HG03103 (cell line): ENCODE data around the gene SCO1.
"Not testable (repeated sequence)": the region's sequence is repeated elsewhere in the genome, so short reads cannot be mapped to it uniquely, and the experiment has no call there.

ENCODE experiments used
- ATAC-seq: cut with Tn5 transposase; IDR thresholded peaks from one replicate; pipeline ENCODE4 v1.9.1; 2021; ENCODE audit warnings: low read depth; ENCODE audit not compliant: unreplicated experiment

The SCO1 gene

DNA sequence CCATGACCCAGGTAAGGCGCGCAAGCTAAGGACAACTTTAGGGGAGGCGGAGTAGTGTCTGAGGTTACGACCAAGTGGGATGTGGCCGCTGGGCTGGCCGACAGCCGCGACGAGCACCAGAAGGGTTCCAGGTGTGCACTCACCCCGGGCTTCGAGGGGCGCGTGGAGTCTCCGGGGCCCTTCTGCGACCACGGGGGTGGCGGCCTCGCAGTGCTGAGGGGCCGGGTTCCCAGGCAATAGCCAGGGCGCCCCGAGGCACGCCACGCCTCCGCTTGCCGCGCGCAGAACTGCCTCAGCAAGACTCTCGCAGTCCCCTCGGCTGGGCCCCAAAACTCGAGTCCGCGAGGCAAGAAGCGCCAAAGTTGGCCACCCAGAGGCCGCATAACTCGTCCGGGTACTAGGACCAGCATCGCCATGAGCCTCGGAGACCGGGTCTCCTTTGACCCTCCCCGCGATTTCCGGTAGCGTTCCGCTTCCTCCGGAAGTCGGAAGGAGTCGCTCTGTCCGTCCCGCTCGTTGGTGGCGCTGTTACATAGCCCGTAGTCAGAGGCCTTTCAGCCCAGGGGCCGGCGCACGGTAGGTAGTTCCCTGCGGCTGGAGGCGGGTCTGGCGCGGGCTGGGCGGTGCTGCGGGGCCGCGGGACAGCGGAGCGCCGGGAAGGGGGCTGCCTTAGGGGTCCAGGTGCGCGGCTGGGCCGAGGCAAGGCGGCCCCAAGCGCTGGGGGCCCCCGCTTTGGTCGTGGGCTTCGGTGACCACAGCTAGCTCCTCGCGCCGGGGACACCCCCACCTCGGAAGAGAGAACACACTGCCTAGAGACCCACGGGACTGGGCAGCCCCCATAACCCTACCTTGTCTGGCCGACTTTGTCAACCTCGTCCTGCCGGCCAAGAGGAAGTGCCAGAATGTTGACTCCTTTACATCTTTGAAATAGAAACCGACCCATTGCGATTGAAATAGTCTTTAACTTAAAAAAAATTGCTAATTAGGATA, at the start of gene SCO1, which contains the start of gene ADPRM:
SCO1 (minus strand) TSS at position 442 of the 990 bp plus-strand sequence; CDS start at position 416, 26 bp downstream.
ADPRM (plus strand) TSS at position 503 of the 990 bp plus-strand sequence. CDS start 7,333 bp downstream, outside the sequence.
- peak; percentile 97 for ATAC-seq

DNA sequence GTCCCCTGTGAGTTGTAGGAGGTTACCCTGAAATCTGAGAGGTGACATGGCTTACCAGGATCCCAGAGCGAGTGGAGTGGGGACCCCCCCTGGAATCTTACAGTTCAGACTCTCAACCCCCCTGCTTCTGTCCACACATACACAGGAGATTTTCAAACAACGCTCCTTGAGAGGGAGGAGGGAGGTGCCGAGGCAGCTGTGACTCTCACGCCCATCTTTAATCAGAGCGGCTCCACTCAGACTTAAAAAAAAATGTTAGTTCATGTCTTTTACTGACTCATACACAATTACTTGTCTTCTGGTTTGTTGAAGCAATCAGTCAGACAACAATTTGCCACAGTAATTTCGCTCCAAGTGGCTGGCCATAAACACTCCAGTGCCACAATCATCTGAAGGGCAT, 47.9 kb upstream of the SCO1 start:
- no peak for ATAC-seq

GRCh38 chr17:10744501-10745000, 47.2 kb upstream of the SCO1 start:
- no peak for ATAC-seq

DNA sequence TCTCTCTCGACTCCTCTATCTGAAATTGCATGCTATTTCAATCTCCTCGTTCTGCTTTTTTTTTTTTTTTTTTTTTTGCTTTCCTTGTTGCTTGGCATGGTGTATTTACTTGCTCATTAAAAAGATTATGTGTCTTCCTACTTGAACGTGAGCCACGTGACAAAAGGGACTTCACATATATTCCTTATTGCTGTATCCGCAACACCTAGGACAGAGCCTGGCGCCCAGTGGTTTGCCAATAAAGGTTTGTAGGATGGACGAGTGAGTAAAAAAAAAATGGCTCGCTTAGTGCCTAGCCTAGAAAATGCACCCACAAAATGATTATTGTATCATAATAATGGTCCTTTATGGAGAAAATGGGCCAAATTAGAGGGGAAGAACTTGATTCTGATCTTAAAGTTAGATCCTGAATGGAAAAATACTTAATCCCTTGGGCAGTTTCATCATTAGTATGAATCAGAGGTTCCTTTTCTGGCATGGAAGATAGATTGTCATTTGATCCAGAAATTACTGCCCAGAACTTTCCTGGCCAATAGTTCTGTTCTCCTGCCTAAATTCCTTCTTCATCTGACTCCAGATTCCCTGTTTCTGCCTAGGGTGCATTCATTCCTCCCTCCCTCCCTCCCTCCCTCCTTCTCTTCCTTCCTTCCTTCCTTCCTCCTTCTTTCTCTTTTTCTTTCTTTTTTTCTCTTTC, 46.1 kb upstream of the SCO1 start:
- no peak for ATAC-seq

DNA sequence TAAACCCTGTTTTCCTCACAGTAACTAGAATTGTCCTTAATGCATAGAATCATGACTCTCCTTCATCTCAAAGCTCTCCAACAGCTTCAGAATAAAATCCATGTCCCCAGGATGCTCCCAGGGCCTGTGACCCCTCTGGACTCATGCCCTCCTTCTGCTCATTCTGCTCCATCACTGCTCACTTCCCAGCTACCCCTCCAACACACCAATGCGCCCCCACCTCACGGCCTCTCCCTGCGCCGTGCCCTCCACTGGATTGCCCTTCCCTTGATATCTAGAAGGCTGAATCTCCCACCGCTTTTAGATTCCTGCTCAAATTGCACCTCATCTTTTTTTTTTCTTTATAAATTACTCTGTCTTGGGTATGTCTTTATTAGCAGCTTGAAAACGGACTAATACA, 45.1 kb upstream of the SCO1 start:
- ATAC-seq, result no peak

DNA sequence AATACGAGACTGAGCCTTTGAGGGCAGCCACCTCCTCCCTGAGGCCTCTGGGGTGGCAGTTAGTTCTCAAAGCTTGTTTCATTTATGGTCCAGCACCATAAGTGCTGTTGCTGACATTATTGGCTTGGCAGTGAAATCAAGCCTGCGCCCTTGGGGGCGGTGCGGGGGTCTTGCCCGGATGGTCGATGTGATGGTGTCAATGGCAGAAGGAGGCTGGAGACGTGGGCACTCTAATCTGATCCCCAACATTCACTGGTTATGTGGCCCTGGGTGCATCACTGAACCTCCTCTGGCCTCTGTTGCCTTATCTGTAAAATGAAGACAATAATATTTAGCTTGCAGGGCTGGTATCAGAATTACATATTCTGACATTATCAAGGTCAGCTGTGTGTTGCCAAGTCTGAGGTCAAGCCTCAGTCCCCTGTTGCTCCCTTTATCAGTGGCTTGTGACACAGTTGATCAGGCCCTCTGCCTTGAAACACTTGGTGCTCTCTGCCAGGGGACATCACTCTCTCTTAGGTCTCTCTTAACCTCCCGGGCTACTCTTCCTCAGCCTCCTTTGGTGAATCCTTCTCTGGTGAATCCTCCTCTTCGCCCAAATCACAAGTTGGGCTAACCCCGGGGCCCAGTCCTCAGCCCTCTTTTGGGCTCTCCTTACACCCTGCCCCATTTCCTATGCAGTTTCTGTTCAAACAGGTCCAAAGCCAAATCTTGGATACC, 44.2 kb upstream of the SCO1 start:
- no peak for ATAC-seq

DNA sequence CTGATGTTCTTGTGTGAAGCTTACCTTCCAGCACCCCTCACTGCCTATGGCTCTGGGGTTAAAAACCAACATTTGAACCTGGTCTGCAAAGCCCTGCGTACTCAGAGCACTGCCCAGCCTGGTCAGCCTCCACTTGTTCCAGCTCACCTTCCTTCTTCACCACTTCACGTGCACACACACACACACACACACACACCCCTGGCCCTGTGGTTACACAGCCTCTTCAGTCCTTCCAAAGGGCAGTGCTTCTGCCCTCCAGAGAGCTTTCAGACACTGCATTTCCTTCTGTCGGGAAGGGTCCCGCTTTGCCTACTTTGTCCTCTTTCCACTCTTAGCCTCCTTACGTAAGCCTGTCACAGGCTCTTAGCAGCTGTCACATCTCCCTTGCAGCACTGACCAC, 42.1 kb upstream of the SCO1 start:
- no peak for ATAC-seq

DNA sequence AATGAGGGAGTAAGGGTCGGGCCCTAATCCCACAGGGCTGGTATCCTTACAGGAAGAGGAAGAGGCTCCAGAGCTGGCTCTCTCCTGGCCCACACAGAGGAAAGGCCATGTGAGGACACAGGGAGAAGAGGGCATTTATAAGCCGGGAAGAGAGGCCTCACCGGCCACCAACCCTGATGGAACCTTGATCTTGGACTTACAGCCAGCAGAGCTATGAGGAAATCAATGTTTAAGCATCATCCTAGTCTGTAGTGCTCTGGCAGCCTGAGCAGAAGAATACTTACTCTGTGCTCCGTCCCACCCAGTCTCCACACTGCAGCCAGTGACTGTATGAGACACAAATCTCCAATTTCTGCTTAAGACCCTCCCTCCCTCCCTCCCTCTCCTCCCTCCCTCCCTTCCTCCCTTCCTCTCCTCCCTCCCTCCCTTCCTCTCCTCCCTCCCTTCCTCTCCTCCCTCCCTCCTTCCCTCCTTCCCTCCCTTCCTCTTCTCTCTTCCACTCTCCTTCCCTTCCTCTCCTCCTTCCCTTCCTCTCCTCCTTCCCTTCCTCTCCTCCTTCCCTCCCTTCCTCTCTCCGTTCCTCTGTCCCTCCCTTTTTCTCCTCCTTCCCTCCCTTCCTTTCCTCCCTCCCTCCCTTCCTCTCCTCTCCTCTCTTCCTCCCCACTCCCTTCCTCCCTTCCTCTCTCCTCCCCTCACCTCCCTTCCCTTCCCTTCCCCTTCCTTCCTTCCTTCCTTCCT, 41.4 kb upstream of the SCO1 start:
- ATAC-seq, result no peak

DNA sequence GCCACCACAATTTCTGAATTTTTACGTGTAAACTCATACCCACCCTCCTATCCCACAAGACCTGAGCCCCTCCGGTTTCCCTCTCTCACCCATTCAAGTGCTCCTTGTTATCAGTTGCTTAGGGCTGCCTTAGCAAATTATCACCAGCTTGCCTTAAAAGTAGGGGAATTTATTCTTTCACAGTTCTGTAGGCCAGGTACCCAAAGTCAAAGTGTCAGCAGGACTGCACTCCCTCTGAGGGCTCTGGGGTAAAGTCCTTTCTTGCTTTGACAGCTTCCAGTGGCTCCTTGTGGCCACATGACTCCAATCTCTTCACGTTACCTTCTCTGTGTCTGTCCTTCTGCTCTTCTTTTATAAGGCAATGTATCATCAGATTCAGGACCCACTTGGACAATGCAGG, 40.4 kb upstream of the SCO1 start:
- ATAC-seq, result no peak

GRCh38 chr17:10737168-10737622, 39.9 kb upstream of the SCO1 start:
- no peak for ATAC-seq

DNA sequence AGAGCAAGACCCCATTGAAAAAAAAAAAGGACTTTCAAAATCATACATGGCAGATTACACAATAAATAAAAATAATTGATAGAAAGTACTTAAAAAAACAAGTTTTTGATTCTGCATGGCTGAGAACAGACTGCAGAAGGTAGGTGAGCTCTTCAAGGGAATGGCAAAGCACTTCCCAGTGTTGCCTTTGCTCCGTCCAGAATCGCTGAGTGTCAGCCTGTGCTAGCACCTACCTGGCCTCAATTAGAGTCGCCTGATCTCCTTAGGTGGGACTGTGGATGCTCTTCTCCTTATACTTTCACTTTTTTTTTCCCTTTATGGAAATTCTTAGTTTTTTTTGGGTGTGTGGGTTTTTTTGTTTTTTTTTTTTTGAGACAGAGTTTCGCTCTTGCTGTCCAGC, 38.5 kb upstream of the SCO1 start:
- ATAC-seq, result no peak

DNA sequence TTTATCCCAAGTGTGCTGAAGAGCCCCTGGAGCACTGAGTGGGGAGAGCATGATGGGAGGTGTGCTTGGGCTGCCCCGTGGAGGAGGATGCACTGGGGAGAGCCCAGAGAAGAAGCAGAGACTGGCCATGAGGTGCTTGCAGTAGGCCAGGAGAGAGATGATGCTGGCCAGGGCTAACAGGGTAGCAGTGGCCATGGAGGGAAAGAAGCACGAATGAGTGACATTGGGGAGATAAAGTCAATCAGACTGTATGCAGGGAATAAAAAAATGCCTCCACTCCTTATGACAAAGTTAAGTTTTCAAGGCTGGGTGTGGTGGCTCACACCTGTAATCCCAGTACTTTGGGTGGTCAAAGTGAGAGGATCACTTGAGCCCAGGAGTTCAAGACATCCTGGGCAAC, 37.9 kb upstream of the SCO1 start:
- ATAC-seq, result no peak

- no peak for ATAC-seq
Observed at GRCh38 chr17:10733666-10734065, 36.3 kb upstream of the SCO1 start.

DNA sequence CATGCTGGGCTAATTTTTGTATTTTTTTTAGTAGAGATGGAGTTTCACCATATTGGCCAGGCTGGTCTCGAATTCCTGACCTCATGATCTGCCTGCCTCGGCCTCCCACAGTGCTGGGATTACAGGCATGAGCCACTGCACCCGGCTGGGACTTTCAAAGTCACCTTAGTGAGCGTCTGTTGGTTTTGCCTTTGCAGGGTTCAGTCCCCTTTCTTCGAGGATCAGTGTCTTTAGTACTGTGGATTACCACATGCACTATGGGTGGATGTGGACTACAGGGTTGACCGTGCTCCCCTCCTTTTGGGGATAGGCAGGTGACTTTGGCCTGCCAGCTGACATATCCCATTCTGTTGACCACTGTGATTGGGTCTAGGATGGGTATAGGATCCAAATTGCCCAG, 34.8 kb upstream of the SCO1 start:
- not testable (repeated sequence) for ATAC-seq

- ATAC-seq, result no peak
Observed at GRCh38 chr17:10731408-10731879, 34.1 kb upstream of the SCO1 start.

GRCh38 chr17:10730247-10730646, 32.9 kb upstream of the SCO1 start:
- not testable (repeated sequence) for ATAC-seq

DNA sequence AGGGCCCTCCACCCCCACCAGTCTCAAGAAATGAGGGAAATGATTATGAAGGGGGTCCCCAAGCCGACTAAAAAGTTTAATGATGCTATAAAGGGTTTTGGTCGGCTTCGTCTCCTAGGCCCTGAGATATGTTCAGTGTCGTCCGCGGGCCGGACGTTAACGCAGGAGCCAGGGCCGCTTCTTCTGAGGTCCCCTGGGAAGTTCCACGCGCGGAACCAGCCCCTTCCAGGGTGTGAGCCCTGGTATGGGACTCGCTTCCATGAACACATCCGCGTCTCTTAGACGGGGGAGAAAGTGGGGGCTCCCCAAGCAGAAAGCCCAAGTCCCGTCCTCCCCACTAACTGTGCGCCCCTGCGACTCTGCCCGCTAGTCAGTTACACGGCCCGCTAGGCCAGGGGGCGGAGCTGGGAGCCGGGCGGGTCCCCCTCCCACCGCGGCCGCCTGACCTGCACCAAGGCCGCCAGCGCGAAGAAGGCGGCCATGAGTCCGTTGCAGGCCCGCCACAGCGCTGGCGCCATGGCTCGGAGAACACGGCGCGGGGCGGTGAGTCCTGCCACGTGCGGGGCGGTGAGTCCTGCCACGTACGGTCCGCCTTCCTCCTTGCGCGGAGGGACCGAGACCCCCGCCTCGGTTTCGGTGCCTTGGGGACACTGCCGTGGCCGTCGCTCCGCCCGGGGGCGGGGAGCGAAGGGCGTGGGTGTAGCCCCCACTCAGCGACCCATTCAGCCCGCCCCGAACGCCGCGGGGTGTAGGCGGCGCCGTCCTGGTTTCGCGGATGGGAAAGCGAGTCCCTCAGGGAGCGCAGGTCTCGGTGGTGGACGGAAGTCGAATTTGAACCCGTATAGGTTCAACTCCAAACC, 32.2 kb upstream of the SCO1 start, which contains the start of gene TMEM220:
TMEM220 (minus strand) TSS at position 690 of the 860 bp plus-strand sequence; CDS start at position 518, 172 bp downstream.
- peak; percentile 60 for ATAC-seq

DNA sequence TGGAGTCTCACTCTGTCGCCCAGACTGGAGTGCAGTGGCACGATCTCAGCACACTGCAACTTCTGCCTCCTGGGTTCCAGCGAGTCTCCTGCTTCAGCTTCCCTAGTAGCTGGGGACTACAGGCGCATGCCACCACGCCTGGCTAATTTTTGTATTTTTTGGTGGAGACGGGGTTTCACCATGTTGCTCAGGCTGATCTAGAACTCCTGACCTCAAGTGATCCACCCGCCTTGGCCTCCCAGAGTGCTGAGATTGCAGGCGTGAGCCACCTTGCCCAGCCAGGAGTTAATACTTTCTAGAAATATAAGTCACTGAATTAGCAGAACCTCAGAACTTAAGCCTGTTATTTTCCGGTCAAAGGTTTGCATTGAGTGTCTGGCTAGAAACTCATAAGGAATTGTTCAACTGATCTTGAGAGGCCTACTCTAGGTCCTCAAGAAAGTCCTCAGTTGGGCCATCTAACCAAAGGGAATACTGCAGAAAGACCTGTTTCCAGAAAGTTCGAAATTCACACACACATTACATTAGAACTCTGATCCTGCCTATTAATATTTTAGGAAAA, 31.1 kb upstream of the SCO1 start:
- ATAC-seq, result no peak
